ENCODE data around the gene SLC25A10. TPM values are rescaled to one million over a fixed set of nuclear protein-coding genes. Genes with fewer than 3 reads are reported as not detected.

SLC25A10 gene
- polyA plus RNA-seq, 1 donor from 2014 or later = 8.7 TPM

DNA sequence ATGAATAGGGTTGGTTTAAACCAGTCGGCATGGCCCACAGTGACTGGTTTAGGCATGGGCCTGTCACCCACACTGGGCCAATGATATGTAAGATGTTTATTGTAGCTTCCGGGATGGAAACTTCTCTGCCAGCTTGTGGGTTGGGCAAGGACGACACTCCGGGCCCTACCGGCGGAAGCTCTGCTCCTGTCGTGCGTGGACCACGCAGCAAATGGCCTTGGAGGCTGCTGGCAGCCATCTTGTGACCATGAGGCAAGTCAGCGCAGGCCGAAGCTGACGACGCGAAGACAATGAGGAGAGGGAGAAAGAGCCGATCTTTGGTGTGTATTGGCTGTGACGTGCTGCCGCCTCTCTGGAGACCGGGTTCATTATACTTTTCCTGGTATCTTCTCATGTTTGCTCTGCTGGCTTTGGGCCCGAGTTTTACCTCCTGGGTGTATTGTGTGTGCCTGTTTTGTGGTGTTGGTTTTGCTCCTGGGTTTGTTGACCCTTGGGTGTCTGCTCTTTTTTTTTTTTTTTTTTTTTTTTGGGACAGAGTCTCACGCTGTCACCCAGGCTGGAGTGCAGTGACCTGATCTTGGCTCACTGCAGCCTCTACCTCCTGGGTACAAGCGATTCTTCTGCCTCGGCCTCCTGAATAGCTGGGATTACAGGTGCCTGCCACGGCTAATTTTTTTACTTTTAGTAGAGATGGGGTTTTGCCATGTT lies 15.4 kb downstream of the SLC25A10 start:
- Histone ChIP-seq H3K27me3 (ENCODE audit: insufficient read depth, low read depth, low read length) (no peaks in the 10 kb centered on the region), H3F3A (ENCODE audit: insufficient read depth, low read length, poor library complexity, severe bottlenecking) (no peaks in the 10 kb centered on the region), H3K79me2 (replicated peaks; ENCODE audit: insufficient read depth, low read length) (no peaks in the 10 kb centered on the region), H3K27ac (ENCODE audit: low read length) (no peak overlapping the region), H3K4me2 (ENCODE audit: low read length) (no peak overlapping the region), H3K9me3 (ENCODE audit: low read length) (no peaks in the 10 kb centered on the region), H3K9ac (ENCODE audit: low read length) (no peak overlapping the region), H3K4me3 (ENCODE audit: low read length) (no peak overlapping the region), H4K20me1 (ENCODE audit: insufficient read depth) (no peaks in the 10 kb centered on the region), H3K36me3 (ENCODE audit: insufficient read depth, low read length) (no peaks in the 10 kb centered on the region), H3K9me2 (ENCODE audit: insufficient read depth, low read length) (no peaks in the 10 kb centered on the region), H2AFZ (ENCODE audit: low read depth, low read length) (no peak overlapping the region)
- TF ChIP-seq MXI1 (conservative IDR thresholded peaks at IDR 0.05; ENCODE audit: poor library complexity, severe bottlenecking) (no peak), SMC3 (conservative IDR thresholded peaks at IDR 0.05; ENCODE audit: poor library complexity) (no peak), TAF1 (IDR thresholded peaks at IDR 0.05; ENCODE audit: low read depth) (no peak)
- TF ChIP-seq, protein P1, sequence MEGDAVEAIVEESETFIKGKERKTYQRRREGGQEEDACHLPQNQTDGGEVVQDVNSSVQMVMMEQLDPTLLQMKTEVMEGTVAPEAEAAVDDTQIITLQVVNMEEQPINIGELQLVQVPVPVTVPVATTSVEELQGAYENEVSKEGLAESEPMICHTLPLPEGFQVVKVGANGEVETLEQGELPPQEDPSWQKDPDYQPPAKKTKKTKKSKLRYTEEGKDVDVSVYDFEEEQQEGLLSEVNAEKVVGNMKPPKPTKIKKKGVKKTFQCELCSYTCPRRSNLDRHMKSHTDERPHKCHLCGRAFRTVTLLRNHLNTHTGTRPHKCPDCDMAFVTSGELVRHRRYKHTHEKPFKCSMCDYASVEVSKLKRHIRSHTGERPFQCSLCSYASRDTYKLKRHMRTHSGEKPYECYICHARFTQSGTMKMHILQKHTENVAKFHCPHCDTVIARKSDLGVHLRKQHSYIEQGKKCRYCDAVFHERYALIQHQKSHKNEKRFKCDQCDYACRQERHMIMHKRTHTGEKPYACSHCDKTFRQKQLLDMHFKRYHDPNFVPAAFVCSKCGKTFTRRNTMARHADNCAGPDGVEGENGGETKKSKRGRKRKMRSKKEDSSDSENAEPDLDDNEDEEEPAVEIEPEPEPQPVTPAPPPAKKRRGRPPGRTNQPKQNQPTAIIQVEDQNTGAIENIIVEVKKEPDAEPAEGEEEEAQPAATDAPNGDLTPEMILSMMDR (IDR thresholded peaks at IDR 0.05; ENCODE audit: poor library complexity, severe bottlenecking) = no peak

DNA sequence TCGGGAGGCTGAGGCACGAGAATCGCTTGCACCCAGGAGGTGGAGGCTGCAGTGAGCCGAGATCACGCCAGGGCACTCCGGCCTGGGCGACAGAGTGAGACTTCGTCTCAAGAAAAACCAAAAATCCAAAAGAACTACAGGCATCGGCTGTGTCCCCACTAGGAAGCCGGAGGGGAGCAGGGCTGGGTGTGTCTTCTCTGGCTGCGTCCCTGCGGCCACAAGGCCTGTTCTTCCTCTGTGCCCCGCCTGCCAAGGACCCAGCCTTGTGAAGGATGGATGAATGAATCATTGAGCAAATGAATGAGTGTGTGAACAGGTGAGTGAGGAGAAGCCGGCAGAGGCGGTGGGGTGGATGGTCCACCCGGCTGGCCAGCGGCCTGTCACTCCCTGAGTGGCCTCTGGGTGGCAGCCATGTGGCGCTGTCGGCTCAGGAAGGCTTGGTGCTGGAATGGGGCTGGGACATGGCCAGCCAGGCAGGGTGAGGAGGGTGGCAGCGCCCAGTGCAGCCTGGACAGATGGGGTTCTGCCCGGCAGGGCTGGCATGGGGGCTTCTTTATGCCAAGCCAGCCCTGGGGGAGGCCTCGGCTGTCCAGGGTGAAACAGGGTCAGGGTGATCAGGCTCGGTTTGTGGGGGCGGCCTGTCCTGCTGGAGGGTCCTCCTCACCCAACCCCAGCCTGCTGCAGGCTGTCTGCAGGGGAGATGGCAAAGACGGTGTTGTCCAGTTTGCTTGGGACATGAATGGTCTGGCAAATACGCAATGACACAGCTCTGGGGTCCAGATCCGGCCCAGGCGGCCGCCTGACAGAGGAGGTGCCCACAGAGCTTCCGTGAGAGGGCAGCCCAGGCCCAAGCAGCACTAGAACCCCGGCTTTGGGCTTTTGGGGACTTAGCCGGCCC lies 21.7 kb downstream of the SLC25A10 start:
- Histone ChIP-seq H3K79me2 (replicated peaks; ENCODE audit: insufficient read depth, low read length) (no peaks in the 10 kb centered on the region), H3F3A (ENCODE audit: insufficient read depth, low read length, poor library complexity, severe bottlenecking) (no peaks in the 10 kb centered on the region), H3K36me3 (ENCODE audit: insufficient read depth, low read length) (no peaks in the 10 kb centered on the region), H4K20me1 (ENCODE audit: insufficient read depth) (no peaks in the 10 kb centered on the region), H3K4me2 (ENCODE audit: low read length) (no peak overlapping the region), H3K27ac (ENCODE audit: low read length) (no peak overlapping the region), H3K9me3 (ENCODE audit: low read length) (no peaks in the 10 kb centered on the region), H3K27me3 (ENCODE audit: insufficient read depth, low read depth, low read length) (no peaks in the 10 kb centered on the region), H3K4me3 (ENCODE audit: low read length) (no peak overlapping the region), H3K9ac (ENCODE audit: low read length) (peak overlapping the region; percentile 7), H3K9me2 (ENCODE audit: insufficient read depth, low read length) (no peaks in the 10 kb centered on the region), H2AFZ (ENCODE audit: low read depth, low read length) (no peak overlapping the region)
- peak; percentile 80 for TF ChIP-seq SMC3 (conservative IDR thresholded peaks at IDR 0.05; ENCODE audit: poor library complexity)
- TF ChIP-seq EZH2 (IDR thresholded peaks at IDR 0.05; ENCODE audit: borderline replicate concordance, insufficient read depth, low read length, poor library complexity, severe bottlenecking) = no peak
- TF ChIP-seq, protein P1 (IDR thresholded peaks at IDR 0.05; ENCODE audit: poor library complexity, severe bottlenecking) = peak; percentile 90
- no peak for TF ChIP-seq POLR2AphosphoS5 (IDR thresholded peaks at IDR 0.05)
- no peak for TF ChIP-seq EP300 (conservative IDR thresholded peaks at IDR 0.05; ENCODE audit: poor library complexity, severe bottlenecking)
- peak; percentile 86 for TF ChIP-seq RAD21 (conservative IDR thresholded peaks at IDR 0.05)
- TF ChIP-seq MXI1 (conservative IDR thresholded peaks at IDR 0.05; ENCODE audit: poor library complexity, severe bottlenecking) = peak; percentile 33

Data from neural cell (in vitro differentiated cells).